Endothelial cell of umbilical vein (primary cell): ENCODE results near the gene DNAI2.

Experiments
- CTCF ChIP-seq, 2 donors: IDR thresholded peaks; 1 replicate in 1 of 2; 2 replicates in 1 of 2; pipeline ENCODE4 v1.5.1; 2011; ENCODE audit warnings: low read length in 2 of 2, mild to moderate bottlenecking in 2 of 2, moderate library complexity in 2 of 2, control low read depth in 1 of 2, inconsistent platforms in 1 of 2, low read depth in 1 of 2; ENCODE audit not compliant: insufficient read depth in 1 of 2; ENCODE audit errors: extremely low read depth in 1 of 2
- EZH2 ChIP-seq: IDR thresholded peaks from 2 replicates; pipeline ENCODE4 v1.6.1; 2012; ENCODE audit warnings: borderline replicate concordance, low read depth, mild to moderate bottlenecking, moderate library complexity, low read length, inconsistent platforms; ENCODE audit not compliant: severe bottlenecking
- FOS ChIP-seq: IDR thresholded peaks from 2 replicates; pipeline ENCODE4 v1.6.1; 2011; ENCODE audit warnings: mild to moderate bottlenecking, low read length, moderate library complexity, borderline replicate concordance; ENCODE audit not compliant: insufficient read depth
- POLR2A ChIP-seq: IDR thresholded peaks from 2 replicates; pipeline ENCODE4 v1.6.1; 2012; ENCODE audit warnings: low read depth, mild to moderate bottlenecking, control low read depth, low read length
- POLR2AphosphoS5 ChIP-seq: IDR thresholded peaks from 2 replicates; pipeline ENCODE4 v1.6.1; 2012; ENCODE audit warnings: low read depth, mild to moderate bottlenecking, control low read depth, low read length, moderate library complexity; ENCODE audit not compliant: insufficient read depth

GRCh38 chr17:74343121-74343520 lies 69.1 kb downstream of the DNAI2 start:
- TF ChIP-seq CTCF (IDR thresholded peaks at IDR 0.05; ENCODE audit: extremely low read depth in 1 of 2, insufficient read depth in 1 of 2, low read depth in 1 of 2, low read length in 2 of 2) (no peak), FOS (no peak), EZH2 (no peak), POLR2AphosphoS5 (no peak), POLR2A (no peak)
